GM21423 (cell line): ENCODE measurements around the gene EGFLAM.

Experiments used
- ATAC-seq: cut with Tn5 transposase; IDR thresholded peaks from one replicate; pipeline ENCODE4 v1.9.1; 2021; ENCODE audit warnings: mild to moderate bottlenecking, moderate library complexity; ENCODE audit not compliant: unreplicated experiment

EGFLAM gene

DNA sequence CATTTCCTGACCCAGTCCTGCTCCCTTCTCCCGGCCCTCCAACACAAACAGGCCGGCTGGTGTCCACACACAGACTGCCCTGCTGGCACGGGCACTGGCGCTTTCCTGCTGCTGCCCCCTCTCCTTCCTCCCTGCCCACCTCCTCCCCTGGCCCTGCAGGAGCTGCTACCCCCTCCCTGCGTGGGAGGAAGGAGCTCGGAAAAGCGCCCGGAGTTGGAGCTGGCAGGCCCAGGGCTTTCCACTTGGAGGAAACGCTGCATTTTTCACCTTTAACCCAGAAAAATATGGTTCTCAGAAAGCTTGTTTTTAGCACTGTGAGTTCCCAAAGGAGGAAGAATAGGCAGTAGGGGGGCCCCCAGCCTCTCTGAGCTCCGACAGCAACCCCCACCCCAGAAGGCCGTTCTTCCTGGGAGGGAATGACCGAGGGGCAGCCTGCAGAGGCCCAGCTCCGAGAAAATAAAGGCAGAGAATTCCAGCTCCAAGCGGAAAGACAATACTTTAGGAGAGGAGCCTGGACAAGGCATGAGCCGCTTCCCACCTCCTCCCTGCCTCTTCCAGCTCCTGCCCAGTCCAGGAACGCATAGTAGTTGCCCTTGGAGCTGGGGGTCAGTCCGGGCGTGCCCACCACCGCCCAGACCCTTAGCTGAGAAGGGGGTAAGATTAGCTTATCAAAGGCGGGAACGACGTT, 209.1 kb downstream of the EGFLAM start:
- ATAC-seq = no peak

DNA sequence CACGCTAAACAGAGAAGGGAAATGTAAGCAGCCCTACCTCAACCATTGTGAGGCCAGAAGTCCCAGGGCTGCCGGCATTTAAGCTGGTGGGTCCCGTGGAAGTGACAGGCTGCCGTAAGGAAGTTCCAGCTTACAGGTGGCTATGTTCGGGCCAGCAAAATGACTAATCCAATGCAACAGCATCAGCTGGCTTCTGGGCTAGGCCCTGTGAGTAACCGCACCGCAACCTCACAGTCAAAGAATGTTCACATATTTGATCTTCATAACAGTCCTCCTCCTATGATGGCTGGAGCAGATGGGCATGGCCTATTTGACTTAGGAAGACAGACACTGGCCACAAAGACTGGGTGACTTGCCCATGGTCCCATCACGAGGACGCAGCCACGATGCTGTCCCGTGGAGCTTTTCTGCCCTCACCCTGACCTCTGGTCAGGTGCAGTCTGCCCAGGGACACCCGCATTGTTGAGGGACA, 209.9 kb downstream of the EGFLAM start:
- ATAC-seq = no peak

DNA sequence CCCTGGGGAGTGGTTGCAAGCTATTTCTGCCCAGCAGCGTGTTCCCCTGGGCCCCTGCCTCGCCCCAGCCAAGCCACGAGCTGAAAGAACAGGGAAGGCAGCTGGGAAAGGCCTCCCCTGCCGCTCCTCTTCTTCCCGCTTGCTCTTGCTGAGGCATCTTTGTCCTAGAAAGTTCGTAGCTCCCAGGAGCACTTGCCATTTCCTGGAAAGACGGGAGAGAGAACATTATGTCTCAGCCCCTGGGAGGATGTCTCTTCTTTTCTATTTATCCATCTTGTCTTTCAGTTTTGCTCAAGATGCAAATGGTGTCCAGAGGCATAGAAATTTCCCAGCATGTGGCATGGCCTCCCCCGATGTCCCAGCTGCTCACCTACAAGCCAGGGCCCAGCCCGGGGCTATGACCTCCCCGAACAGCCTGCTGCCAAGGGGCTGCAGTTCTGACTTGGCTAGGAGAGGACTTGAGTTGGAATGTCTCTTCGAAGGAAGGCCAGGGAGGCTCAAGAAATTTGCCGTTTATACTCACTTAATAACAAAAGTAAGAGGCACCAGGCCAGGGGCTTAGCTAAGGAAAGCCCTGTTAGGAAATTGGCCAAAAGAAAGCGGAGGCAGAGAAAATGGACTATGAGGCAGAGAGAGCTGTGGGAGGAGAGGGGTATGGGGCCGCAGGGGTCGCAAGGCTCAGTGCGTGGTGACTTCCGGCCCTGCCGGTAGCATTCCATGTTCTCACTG, 210.8 kb downstream of the EGFLAM start:
- ATAC-seq = no peak

DNA sequence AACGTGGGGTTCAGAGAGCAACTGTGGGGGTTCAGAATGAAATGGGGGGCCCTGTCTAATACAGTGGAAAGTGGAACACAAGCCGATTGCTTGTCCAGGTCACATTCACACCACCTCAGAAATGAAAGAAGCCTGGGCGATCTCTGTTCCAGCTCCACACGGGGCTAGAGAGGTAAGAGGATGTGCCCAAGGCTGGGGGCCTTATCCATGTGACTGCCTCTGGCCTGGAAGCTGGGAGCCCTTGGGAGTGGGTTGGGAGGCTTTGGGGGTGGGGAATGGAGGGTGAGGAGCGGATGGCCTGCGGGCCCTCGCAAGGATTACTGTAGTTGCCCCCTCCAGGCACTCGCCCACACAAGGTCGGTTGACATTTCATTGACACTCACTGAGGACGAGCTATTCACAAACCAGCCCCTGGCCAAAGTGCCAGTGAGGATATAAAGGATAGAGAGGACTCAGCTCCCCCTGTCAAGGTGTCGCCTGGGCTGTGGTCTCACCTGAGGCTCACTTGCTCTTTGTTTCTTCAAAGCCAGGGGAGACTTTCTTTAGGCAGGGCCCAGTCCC, 211.4 kb downstream of the EGFLAM start:
- no peak for ATAC-seq

DNA sequence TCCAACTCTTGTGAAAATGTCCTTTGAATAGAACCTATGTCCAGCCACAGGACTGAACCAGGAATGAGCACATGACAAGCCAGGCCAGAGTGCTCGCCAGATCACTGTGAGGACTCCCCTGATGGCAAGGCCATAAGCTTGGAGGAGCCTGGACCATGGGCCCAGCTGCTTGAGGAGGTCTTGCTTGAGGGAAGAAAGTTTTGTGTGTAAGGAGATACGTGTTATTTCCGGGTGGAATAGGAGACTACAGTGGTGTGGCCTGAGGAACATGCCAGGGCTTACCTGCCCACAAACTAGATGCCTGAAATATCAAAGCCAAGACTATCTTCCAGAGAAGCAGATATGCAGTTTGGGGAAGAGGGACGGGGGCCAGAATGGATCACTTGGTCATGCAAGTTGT, 213.3 kb downstream of the EGFLAM start:
- no peak for ATAC-seq

DNA sequence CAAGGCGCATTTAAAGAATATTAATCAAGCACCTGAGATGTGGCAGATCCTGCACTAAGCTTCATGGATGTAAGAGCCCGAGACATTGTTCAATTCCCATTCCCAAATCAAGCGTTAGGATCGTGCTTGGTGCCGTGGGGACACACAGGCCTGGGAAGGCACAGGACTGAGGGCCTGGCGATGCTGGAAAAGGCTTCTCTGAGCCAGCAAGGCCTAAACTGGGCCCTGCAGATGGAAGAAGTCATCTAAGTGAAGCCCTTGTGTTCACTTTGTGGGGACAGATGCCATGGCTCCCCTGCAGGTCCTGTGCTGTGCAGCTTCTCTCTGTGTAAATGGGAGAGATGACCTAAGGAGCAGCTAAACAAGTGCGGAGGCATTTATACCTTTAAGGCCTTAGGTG, 214.2 kb downstream of the EGFLAM start:
- no peak for ATAC-seq

DNA sequence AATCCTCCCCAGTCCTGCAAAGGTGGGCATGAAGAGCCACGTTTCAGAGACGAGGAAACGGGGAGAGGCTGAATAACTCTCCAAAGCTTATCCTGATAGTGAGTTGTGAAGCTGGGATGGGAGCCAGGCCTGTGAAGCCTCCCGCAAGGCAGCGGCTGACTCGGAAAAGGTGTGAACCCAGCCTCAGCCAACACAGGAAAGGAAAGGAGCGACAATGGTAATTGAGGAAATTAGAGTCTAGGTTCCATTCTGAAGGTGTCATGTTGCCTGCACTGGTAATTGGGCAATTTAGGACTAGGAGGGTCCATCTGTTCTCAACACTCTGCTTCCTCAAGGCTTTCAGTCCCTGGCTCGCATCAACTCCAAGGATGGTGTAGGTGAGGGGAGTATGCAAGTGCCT, 214.6 kb downstream of the EGFLAM start:
- no peak for ATAC-seq

DNA sequence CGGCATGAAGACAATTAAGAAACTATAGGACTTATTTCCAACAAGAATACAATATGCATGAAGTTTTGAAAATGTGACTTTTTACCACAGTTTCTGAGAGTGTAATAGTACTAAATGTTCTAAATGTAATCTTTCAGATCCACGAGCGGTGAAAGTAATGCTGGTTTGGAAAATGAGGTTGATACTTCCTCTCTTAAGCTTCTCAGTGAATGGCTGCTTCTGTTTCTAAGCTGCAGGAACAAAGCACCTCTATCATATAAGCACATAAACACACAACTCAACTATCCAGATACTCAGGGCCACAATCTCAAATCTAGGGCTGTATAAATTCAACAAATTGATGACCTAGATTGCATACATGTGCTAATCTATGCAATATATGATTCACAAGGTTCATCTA, 219.8 kb downstream of the EGFLAM start:
- no peak for ATAC-seq

DNA sequence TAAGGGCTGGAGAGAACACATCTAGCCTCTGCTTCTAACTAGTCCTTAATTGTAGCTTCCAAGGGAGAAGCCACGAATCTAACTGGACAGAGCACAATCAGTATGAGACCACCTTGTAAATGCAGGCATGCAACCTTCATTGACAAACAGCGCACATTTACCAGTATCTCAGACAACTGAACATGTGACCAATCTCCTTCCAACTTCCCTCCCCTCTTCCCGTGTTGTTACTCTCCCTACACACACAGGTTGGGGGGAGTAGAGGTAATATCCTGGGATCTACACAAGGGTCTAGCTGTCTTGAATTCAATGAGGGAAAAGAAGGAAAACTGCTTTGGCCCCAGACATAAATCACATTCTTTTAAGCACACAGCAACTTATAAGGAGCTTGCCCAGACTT, 220.5 kb downstream of the EGFLAM start:
- no peak for ATAC-seq

DNA sequence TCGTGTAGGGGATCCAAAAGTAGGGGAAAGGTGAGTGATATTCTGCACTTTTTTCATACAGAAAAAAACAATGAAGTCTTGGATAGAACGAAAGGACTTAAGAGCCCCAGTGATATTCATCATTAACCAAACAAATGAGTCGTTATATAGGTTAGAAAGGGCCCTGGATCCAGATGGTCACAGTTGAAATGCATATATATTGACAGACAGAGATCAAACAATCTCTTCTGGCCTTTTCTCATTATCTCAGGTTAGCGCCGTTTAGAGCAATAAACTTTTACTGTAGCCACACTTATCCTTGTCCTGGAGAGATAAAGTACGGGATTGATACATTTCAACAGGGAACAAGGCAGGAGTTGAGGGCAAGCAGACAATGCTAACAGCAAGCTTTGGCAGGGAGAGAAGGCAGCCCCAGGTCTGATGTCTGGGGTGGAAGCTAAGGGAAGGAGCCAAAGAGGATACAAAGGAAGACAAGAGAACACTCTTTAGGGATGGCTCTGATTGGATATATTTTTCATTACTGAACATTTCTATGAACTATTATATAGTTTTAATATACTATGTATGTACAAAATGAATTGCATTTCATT, 221.1 kb downstream of the EGFLAM start:
- no peak for ATAC-seq

DNA sequence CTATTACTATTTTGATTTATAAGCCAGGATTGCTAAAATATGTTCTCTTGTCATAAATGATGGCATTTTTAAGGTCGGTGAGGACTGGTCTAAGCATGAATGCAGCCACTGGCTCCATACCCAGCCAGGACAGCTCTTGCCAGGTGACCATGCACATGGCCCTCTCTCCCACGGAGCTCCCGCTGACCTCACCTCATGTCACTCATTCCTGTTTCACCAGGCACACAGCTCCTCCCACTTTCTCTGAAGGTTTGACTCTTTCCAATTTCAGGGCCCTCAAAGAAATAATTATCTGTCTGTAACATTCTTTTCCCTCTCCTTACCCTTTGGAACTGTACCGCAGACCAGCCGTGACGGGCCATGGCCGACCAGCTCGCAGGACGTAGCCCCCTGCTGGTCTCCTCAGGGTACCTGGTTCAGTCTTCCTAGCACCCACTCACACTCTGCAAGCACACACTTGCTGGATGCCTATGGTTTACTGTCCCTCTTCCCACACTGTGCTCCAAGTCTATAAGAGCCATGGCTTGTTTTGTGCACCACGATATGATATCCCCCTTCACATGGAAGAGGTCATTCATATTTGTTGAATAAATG, 225.5 kb downstream of the EGFLAM start:
- no peak for ATAC-seq

DNA sequence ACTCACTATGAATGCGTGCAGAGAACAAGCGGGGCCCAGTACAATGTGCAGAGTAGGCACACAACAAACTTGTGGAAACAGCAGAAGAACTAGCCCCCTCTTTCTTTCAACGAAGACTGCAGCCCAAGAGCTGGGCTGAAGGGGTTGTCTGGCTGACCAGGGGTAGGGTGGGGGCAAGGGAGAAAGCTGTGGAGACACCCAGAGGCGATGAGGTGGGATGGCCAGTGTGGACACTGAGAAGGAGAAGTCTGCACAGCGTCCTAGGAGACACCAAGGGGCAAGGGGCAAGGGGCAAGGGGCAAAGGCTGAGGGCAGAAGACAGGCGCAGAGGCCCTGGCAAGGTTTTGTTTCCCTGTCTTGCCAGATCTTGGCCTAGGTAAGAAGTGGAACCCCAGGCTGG, 235.8 kb downstream of the EGFLAM start:
- ATAC-seq = no peak

DNA sequence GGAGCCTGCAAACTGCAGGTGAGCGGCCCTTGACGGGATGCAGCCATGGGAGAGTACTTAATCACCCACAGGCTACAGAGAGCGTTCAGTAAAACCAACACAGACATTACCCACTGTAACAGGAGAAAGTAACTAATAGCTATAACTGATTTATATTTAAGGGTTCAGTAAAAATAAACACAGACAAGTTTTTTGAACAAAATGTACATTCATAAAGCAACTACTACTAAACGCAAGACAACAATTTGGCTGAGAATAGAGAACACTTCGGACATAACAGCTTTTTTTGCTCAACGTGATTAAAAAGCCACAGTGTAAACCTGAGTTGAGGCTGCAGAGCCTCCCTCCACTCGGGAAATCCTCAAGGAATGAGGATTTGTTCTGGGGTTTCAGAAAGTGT, 236.4 kb downstream of the EGFLAM start:
- ATAC-seq = no peak

DNA sequence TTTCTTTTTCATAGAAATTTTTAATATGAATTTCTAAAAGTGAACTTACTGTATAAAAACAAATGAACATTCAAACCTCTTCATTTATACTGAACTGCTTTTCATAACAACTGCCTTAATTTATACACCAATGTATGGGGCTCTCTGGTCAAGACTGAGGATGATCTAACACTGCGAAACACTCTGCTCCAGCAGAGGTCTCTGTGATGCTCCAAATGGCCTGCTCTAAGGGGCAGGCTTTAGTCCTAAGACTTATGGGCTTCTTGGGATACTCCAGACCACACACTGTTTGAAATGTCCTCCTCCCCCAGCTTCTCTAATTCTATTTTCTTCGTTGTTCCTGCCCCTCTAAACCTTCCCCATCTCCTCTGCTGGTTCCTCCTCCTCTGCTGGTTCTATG, 239.6 kb downstream of the EGFLAM start:
- ATAC-seq = no peak

DNA sequence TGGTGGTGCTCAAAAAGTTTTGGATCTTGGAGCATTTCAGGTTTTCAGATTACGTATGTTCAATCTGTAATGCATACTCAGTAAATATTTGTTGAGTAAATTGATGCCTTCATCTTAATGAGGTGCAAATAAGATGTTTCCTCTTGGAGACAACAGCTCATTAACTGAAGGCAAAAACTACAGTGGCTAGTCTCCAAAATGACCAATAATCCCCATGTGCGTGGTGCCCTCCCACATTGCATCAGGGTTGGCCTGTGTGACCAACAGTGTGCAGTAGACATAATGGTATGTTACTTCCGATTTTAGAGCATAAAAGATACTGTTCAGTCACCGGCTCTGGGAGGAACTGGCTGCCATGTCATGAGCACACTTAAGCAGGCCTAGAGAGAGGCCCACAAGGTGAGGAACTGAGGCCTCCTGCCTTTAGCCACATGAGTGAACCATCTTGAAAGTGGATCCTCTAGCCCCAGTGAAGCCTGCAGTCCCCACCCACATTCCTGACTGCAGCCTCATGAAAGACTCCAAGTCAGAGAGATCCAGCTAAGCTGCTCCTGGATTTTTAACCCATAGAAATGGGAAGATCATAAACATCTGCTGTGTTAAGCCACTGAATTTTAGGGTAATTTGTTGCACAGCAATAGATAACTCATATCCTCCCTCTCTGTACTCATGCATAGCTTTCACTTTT, 242.4 kb downstream of the EGFLAM start:
- ATAC-seq = no peak

DNA sequence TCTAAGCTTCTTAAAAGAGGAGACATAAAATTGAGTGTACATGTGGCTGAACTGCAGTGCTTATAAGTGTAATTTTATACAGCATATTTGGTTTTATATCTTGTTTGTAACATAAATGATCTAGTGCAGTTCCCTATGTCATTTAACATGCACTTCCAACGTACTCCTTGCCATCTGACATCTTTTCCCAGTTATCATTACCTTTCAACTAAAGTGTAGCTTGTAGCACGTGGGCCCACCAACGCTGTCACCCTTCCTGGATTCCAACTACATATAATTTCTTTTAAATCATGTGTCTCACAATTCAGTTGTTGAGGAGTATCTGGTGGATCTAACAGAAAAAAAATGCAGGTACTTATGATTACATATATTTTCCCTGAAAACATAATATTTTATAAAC, 247.9 kb downstream of the EGFLAM start:
- no peak for ATAC-seq

DNA sequence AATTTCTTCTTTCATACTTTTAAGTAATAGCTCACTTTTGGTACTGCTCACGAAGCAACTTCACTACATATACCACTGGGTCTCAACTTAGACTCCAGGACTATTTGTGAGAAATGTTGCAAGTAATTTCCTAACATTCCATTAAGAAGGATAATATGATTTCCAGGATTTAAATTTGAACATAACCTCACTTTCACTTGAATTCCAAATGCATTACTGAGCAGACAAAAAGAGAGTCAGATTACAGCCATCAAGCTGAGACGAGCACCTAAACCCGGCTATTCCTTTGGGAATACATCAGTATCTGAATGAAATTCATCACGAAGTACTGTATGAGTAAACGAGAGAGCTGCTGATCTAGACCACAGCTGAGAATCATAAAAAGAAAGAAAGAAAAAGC, 250.8 kb downstream of the EGFLAM start:
- no peak for ATAC-seq
